DND-41 (cell line): ENCODE measurements around the gene TTBK2.

ENCODE experiments used
- CTCF ChIP-seq: IDR thresholded peaks from 2 replicates; pipeline ENCODE4 v1.5.1; 2012; ENCODE audit warnings: borderline replicate concordance, low read length, moderate library complexity, mild to moderate bottlenecking; ENCODE audit not compliant: poor library complexity, severe bottlenecking; ENCODE audit errors: extremely low read depth
- EZH2 ChIP-seq: IDR thresholded peaks from 3 replicates; pipeline ENCODE4 v1.6.1; 2012; ENCODE audit warnings: borderline replicate concordance, low read depth, mild to moderate bottlenecking, moderate library complexity, low read length, inconsistent platforms; ENCODE audit not compliant: severe bottlenecking

GRCh38 chr15:42727750-42728381 lies 192.7 kb downstream of the TTBK2 start:
- TF ChIP-seq CTCF (no peak), EZH2 (no peak)
